ENCODE measurements around the gene SCGN.

SCGN gene

DNA sequence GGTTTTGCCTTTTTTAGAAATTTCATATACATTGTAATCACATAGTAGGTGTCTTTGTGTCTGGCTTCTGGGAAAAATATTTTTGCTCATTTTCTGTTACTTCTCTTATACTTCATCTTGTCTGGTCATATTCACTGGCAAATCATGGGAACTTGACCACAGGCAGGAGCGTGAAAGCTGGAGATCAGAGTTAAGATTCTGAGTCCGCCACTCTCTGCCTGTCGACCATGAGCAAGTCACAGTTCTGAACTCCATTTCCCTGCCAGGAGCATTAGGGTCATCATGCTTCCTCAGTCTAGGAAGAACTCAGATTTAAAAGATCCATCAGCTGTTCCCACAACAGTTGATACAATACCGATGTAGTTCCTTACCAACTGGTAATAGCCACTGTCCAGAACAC is 12.4 kb upstream of the SCGN start:
- no peak for DNase-seq (ENCODE audit: insufficient read length, low spot score)
- TF ChIP-seq, protein P1, sequence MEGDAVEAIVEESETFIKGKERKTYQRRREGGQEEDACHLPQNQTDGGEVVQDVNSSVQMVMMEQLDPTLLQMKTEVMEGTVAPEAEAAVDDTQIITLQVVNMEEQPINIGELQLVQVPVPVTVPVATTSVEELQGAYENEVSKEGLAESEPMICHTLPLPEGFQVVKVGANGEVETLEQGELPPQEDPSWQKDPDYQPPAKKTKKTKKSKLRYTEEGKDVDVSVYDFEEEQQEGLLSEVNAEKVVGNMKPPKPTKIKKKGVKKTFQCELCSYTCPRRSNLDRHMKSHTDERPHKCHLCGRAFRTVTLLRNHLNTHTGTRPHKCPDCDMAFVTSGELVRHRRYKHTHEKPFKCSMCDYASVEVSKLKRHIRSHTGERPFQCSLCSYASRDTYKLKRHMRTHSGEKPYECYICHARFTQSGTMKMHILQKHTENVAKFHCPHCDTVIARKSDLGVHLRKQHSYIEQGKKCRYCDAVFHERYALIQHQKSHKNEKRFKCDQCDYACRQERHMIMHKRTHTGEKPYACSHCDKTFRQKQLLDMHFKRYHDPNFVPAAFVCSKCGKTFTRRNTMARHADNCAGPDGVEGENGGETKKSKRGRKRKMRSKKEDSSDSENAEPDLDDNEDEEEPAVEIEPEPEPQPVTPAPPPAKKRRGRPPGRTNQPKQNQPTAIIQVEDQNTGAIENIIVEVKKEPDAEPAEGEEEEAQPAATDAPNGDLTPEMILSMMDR (IDR thresholded peaks at IDR 0.05; ENCODE audit: insufficient read depth, missing control alignments), result no peak
- no peak for FAIRE-seq

DNA sequence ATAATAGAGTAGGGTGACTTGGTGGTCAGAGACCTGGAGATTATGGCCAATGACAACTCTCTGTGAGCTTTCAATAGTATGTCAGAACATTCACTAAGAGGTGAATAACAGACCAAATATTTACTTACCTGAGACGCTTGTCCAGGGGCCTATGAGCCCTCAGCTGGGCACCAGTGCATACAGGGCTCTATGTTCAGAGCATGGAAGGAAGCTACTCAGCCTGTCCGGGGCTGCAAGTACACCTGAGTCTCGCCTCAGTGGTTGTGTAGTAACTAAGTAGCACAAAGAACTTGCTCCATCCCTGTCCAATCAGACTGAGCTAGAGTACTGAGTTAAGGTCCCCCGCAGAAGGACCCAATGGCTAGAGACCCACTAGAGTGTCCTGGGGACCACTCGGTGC is 11.6 kb upstream of the SCGN start:
- TF ChIP-seq, protein P1 (IDR thresholded peaks at IDR 0.05; ENCODE audit: insufficient read depth, missing control alignments), result no peak
- FAIRE-seq (no peak), DNase-seq (ENCODE audit: insufficient read length, low spot score) (no peak)

DNA sequence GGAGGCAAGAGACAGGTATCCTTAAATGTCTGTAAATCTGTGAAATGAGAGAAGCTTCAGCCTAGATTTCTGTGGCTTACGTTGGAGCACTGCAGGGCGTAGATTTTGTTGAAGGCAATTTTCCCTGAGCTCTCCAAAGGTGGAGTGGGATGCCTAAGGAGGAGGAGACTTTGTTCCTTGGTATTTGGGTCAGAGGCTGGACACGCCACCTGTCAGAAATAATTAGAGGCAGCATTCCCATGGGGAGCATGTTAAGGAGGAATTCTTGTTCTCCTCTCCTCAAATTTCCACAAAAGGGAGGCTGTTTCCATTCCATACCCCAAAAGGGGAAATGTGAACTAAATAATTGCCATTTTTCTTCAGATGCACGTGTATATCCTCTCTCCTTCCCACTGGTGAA is 11.1 kb upstream of the SCGN start:
- FAIRE-seq, result no peak
- no peak for DNase-seq (ENCODE audit: insufficient read length, low spot score)
- TF ChIP-seq, protein P1 (IDR thresholded peaks at IDR 0.05; ENCODE audit: insufficient read depth, missing control alignments), result no peak

DNA sequence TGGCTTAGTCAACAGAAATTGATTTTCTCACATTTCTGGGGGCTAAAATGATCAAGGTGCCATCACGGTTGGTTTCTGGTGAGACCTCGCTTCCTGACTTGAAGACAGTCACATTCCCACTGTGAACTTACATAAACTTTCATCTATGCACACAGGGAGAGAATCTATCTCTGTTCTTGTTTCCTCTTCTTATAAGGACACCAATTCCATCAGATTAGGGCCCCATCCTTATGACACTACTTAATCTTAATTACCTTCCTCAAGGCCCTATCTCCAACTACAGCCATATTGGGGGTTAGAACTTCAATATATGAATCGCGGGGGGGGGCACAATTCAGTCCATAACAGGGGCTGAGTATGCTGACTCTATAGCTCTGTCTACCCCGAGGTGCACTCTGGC is 10.6 kb upstream of the SCGN start:
- DNase-seq (ENCODE audit: insufficient read length, low spot score) (no peak), FAIRE-seq (no peak)
- TF ChIP-seq, protein P1 (IDR thresholded peaks at IDR 0.05; ENCODE audit: insufficient read depth, missing control alignments), result no peak

DNA sequence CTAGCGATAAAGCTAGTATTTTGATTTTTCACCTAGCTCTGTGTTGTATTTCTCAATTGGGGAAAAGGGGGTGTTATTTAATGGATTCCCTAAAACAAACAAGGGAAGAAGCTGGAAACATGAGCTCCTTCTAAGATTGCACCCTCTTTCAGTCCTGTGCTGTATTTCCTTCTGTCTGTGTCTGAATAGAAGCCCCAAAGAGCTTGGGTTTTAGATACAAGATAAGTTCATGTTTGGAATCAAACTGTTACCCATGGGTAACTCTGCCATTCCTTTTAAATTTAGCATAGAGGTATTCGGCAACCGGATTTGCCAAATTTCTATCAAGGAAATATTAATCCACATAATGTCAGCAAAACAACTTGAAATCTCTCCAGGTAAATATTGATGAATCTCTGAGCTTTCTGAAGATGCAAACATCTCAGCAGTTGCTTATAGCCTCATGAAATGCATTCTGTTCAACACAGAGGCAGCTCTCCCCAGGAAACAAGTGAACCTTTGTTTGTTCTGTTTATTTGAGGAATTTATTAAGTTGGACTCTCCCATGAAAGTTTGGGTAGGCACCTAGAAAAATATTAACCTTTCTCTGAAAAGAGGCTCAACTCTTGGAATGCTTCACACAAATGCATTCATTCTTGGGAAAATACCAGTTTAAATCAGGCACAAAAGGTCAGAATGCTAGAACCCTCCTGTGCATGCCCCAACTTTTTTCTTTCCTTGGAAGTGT is 9.9 kb upstream of the SCGN start:
- TF ChIP-seq, protein P1 (IDR thresholded peaks at IDR 0.05; ENCODE audit: insufficient read depth, missing control alignments), result no peak
- no peak for FAIRE-seq
- no peak for DNase-seq (ENCODE audit: insufficient read length, low spot score)

DNA sequence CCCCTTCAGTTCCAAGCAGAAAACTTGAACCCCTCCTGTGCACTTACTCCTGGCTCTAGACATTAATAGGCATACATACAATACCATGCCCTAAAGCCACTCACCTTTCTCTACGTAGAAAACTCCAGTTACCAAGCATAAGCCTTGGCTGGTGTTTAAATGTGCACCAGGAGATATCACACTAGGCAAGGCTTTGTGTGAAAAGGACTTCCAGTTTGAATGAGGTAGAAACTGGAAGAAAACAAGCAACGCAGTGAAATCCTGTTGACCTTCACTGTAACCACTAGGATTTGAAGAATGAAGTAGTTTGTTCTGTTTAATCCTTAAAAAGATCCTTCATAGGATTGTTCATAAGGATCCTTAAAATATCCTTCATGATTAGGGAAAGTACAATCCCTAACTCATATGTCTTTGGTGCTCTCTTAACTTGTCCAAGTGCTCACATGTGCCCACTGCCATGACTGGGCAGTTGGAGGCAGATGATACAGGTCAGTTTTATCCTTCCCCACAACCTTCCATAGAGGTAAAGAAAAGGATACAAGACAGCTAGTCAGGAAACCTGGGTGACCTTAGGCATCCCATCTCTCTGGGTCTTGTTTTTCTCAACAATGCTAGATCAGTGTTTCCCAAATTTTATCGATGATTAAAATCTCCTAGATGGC is 9.2 kb upstream of the SCGN start:
- FAIRE-seq, result no peak
- TF ChIP-seq, protein P1 (IDR thresholded peaks at IDR 0.05; ENCODE audit: insufficient read depth, missing control alignments), result no peak

DNA sequence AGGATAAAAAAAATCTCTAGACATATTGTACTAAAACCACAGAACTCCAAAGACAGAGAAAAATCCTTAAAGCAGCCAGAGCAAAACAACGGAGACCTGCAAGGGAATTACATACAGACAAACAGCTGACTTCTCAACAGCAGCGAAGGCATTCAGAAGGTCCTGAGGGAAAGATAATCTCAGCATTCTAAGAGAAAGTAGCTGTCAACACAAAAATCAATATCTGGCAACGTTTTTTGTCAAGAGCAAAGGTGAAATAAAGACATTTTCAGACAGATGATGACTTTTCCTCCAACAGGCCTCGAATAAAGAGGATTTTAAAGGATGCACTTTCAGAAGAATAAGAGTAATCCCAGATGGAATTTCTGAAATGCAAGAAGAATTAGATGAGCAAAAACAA is 6.1 kb upstream of the SCGN start:
- DNase-seq (ENCODE audit: insufficient read length, low spot score) (no peak), FAIRE-seq (no peak)
- TF ChIP-seq, protein P1 (IDR thresholded peaks at IDR 0.05; ENCODE audit: insufficient read depth, missing control alignments), result no peak

More for the DNA sequence above, 9.2 kb upstream of the SCGN start:
- DNase-seq (ENCODE audit: insufficient read length, low spot score), result no peak
